A549 (cell line): ENCODE data around the gene HLF.

Source experiments
- EP300 ChIP-seq, 2 experiments: fragments of >200 bp; sonication (Bioruptor Twin); formaldehyde crosslinking; IDR thresholded peaks; 2 replicates in 1 of 2; 3 replicates in 1 of 2; pipeline ENCODE4 v1.6.1; 2016 to 2017
- HOXA7 ChIP-seq: fragments of 250-450 bp; sonication (Bioruptor Pico); IDR thresholded peaks from 2 replicates; pipeline ENCODE4 v1.5.0; 2020; ENCODE audit warnings: mild to moderate bottlenecking, moderate library complexity
- POLR2A ChIP-seq: IDR thresholded peaks from 2 replicates; pipeline ENCODE4 v1.6.1; 2012; ENCODE audit warnings: mild to moderate bottlenecking, low read length
- SMC3 ChIP-seq: fragments of >200 bp; sonication (Bioruptor Twin); formaldehyde crosslinking; IDR thresholded peaks from 3 replicates; pipeline ENCODE4 v1.6.1; 2018; ENCODE audit warnings: inconsistent platforms
- TF ChIP-seq, protein P1 (sequence below): fragments of 200-600 bp; sonication (generic); IDR thresholded peaks from 2 replicates; pipeline ENCODE4 v1.6.1; 2016; ENCODE audit warnings: antibody characterized with exemption, mild to moderate bottlenecking, moderate library complexity
- TF ChIP-seq, protein P2 (sequence below): fragments of >200 bp; sonication (Bioruptor Twin); formaldehyde crosslinking; IDR thresholded peaks from 2 replicates; pipeline ENCODE4 v1.6.1; 2016

DNA sequence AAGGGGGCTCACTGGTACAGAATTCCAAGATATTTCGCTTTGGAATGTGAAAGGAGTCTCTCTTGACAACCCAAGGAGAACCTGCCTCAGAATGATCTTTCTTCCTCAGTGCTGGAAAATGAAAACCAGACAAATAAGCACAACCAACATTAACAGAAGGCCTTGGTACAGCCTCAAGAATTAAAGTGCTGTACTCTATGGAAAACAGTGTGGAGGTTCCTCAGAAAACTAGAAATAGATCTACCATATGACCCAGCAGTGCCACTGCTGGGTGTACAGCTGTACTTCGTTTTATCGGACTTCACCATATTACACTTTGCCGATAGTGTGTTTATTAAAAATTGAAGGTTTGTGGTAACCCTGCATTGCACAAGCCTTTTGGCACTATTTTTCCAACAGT, 25.2 kb downstream of the HLF start:
- TF ChIP-seq, protein P1, sequence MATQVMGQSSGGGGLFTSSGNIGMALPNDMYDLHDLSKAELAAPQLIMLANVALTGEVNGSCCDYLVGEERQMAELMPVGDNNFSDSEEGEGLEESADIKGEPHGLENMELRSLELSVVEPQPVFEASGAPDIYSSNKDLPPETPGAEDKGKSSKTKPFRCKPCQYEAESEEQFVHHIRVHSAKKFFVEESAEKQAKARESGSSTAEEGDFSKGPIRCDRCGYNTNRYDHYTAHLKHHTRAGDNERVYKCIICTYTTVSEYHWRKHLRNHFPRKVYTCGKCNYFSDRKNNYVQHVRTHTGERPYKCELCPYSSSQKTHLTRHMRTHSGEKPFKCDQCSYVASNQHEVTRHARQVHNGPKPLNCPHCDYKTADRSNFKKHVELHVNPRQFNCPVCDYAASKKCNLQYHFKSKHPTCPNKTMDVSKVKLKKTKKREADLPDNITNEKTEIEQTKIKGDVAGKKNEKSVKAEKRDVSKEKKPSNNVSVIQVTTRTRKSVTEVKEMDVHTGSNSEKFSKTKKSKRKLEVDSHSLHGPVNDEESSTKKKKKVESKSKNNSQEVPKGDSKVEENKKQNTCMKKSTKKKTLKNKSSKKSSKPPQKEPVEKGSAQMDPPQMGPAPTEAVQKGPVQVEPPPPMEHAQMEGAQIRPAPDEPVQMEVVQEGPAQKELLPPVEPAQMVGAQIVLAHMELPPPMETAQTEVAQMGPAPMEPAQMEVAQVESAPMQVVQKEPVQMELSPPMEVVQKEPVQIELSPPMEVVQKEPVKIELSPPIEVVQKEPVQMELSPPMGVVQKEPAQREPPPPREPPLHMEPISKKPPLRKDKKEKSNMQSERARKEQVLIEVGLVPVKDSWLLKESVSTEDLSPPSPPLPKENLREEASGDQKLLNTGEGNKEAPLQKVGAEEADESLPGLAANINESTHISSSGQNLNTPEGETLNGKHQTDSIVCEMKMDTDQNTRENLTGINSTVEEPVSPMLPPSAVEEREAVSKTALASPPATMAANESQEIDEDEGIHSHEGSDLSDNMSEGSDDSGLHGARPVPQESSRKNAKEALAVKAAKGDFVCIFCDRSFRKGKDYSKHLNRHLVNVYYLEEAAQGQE = no peak
- TF ChIP-seq EP300 (IDR thresholded peaks at IDR 0.05) (no peak), SMC3 (no peak), HOXA7 (CRISPR knock-in tag) (no peak), POLR2A (no peak)
- TF ChIP-seq, protein P2, sequence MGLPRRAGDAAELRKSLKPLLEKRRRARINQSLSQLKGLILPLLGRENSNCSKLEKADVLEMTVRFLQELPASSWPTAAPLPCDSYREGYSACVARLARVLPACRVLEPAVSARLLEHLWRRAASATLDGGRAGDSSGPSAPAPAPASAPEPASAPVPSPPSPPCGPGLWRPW = no peak
